KMS-11 (cell line): ENCODE data around the gene ZNF682.
"Not testable (repeated sequence)": the region's sequence is repeated elsewhere in the genome, so short reads cannot be mapped to it uniquely, and the experiment has no call there.

Experiments
- H2AFZ ChIP-seq: fragments of 200-600 bp; sonication (generic); 2 replicates; pipeline ENCODE4 v1.6.1; 2016; ENCODE audit warnings: antibody characterized with exemption, mixed run types, low read depth
- H3K27ac ChIP-seq: fragments of 200-600 bp; sonication (generic); 2 replicates; pipeline ENCODE4 v1.6.1; 2016; ENCODE audit warnings: mild to moderate bottlenecking, mixed run types
- H3K27me3 ChIP-seq: fragments of 200-600 bp; sonication (generic); 2 replicates; pipeline ENCODE4 v1.6.1; 2017; ENCODE audit warnings: mild to moderate bottlenecking, low read depth, mixed run types, moderate library complexity; ENCODE audit not compliant: insufficient read depth
- H3K36me3 ChIP-seq: fragments of 200-600 bp; sonication (generic); 2 replicates; pipeline ENCODE4 v1.6.1; 2017; ENCODE audit warnings: mild to moderate bottlenecking, mixed run types; ENCODE audit not compliant: insufficient read depth
- H3K4me1 ChIP-seq: fragments of 200-600 bp; sonication (generic); 2 replicates; pipeline ENCODE4 v1.6.1; 2016; ENCODE audit warnings: mild to moderate bottlenecking, low read depth, mixed run types; ENCODE audit not compliant: poor library complexity, severe bottlenecking
- H3K4me2 ChIP-seq: fragments of 200-600 bp; sonication (generic); 2 replicates; pipeline ENCODE4 v1.7.0; 2016; ENCODE audit warnings: mild to moderate bottlenecking, mixed run types
- H3K4me3 ChIP-seq: fragments of 200-600 bp; sonication (generic); IDR thresholded peaks from 2 replicates; pipeline ENCODE4 v1.6.1; 2017; ENCODE audit warnings: low read depth, low read length, mixed read lengths; ENCODE audit not compliant: insufficient read depth
- H3K79me2 ChIP-seq: fragments of 200-600 bp; sonication (generic); 2 replicates; pipeline ENCODE4 v1.6.1; 2016; ENCODE audit warnings: low read depth, mixed run types; ENCODE audit not compliant: insufficient read depth
- H3K9ac ChIP-seq: fragments of 200-600 bp; sonication (generic); 2 replicates; pipeline ENCODE4 v1.6.1; 2016; ENCODE audit warnings: mild to moderate bottlenecking, mixed run types
- H4K20me1 ChIP-seq: fragments of 200-600 bp; sonication (generic); 2 replicates; pipeline ENCODE4 v1.6.1; 2016; ENCODE audit warnings: mild to moderate bottlenecking, mixed run types; ENCODE audit not compliant: insufficient read depth
- CTCF ChIP-seq: fragments of 200-600 bp; sonication (generic); conservative IDR thresholded peaks from 2 replicates; pipeline ENCODE4 v1.6.1; 2017; ENCODE audit warnings: low read depth, mild to moderate bottlenecking, antibody characterized with exemption, low read length, moderate library complexity, mixed read lengths

The ZNF682 gene

GRCh38 chr19:20067943-20068342, 28.6 kb upstream of the ZNF682 start:
- no peak for TF ChIP-seq CTCF
- Histone ChIP-seq H2AFZ (no peak overlapping the region), H3K4me2 (no peak overlapping the region)

GRCh38 chr19:20066861-20067260, 27.6 kb upstream of the ZNF682 start:
- Histone ChIP-seq H3K9ac (no peak overlapping the region), H2AFZ (no peak overlapping the region), H3K4me2 (no peak overlapping the region), H3K36me3 (no peaks in the 10 kb centered on the region), H4K20me1 (no peaks in the 10 kb centered on the region), H3K4me3 (no peak overlapping the region), H3K27ac (no peak overlapping the region), H3K79me2 (no peaks in the 10 kb centered on the region), H3K4me1 (no peaks in the 10 kb centered on the region), H3K27me3 (no peaks in the 10 kb centered on the region)
- TF ChIP-seq CTCF = no peak

More at GRCh38 chr19:20067943-20068342, 28.6 kb upstream of the ZNF682 start:
- Histone ChIP-seq H3K36me3 (no peaks in the 10 kb centered on the region), H3K4me3 (no peak overlapping the region), H3K9ac (no peak overlapping the region), H4K20me1 (no peaks in the 10 kb centered on the region), H3K27ac (no peak overlapping the region), H3K4me1 (no peaks in the 10 kb centered on the region), H3K27me3 (no peaks in the 10 kb centered on the region), H3K79me2 (no peaks in the 10 kb centered on the region)

GRCh38 chr19:20060282-20060681, 21.0 kb upstream of the ZNF682 start:
- TF ChIP-seq CTCF = no peak
- Histone ChIP-seq H3K4me2 (no peak overlapping the region), H3K36me3 (no peaks in the 10 kb centered on the region), H3K79me2 (no peaks in the 10 kb centered on the region), H4K20me1 (no peaks in the 10 kb centered on the region), H3K9ac (no peak overlapping the region), H3K4me1 (no peaks in the 10 kb centered on the region), H2AFZ (no peak overlapping the region), H3K4me3 (no peak overlapping the region), H3K27ac (no peak overlapping the region), H3K27me3 (no peaks in the 10 kb centered on the region)

DNA sequence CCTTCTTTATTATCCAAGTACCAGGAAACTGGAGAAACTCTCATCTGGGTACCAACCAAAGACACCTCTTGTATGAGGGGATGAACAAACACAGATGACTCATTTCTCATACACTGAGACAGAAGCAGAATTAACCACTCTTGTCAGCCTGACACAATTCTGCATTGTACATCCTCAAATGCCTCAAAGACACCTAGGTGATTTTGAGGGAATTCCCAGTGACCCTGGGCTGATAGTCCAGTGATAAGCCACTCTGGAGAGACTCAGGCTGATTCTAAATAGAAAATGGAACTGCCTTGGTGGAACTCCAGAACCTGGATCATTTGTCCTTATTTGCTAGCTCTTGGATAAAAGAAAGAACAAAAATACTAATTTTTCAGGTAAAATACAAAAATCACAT, 19.4 kb upstream of the ZNF682 start:
- not testable (repeated sequence) for H4K20me1 ChIP-seq, H3K27ac ChIP-seq, H3K4me2 ChIP-seq, H3K27me3 ChIP-seq, H3K36me3 ChIP-seq, H3K4me3 ChIP-seq, H3K79me2 ChIP-seq, H3K9ac ChIP-seq, H3K4me1 ChIP-seq, H2AFZ ChIP-seq

DNA sequence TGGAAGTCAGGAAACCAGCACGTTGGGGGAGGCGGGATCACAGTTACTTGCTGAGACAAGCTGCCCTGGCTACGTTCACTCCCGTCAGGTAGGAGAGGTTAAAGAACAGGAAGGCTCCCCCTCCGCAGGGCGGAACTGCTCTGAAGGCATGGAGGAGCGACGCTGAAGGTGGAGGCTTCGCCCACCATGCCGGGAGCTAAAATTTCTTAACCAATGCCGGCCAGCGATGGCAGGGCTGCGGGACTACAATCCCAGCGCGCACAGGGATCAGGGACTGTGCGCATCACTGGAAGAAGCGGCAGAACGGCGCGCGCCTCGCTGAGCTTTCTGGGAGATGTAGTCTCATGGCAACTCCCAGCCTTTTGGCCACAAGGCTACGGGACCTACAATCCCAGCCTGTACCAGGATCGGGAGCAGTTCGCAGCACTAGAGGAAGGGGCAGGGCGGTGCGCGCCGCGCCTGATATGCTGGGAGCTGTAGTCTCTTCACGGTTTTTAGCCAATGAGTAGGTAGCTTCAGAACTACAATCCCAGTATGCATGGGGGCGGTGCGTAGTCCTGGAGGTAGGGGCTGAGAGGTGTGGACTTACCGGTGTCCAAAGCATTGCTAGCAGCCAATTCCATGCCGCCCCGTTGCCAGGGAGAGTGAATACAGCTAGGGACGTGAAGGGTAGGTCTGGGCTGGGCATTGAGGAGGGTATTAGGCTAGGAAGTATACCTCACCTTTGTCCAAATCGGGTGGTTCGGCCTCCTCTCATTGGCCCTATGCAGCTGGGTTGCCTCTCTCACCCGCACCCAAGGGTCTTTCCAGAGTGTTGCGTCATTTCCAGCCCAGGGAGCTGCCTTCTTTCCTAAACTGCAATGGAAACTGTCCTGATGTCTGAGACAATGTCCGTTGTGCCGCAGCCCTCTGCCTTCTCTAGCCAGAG, 12.8 kb upstream of the ZNF682 start:
- no peaks in the 10 kb centered on the region for H3K4me1 ChIP-seq
- no peak for TF ChIP-seq CTCF
- no peak overlapping the region for H3K4me2 ChIP-seq
- H3K9ac ChIP-seq = no peak overlapping the region
- H3K36me3 ChIP-seq = no peaks in the 10 kb centered on the region
- H3K27me3 ChIP-seq = no peaks in the 10 kb centered on the region
- no peak overlapping the region for H3K27ac ChIP-seq
- H2AFZ ChIP-seq = peak overlapping the region; percentile 42; the same call in 1 of the 2 replicates
- no peaks in the 10 kb centered on the region for H4K20me1 ChIP-seq
- H3K4me3 ChIP-seq = no peak overlapping the region
- no peaks in the 10 kb centered on the region for H3K79me2 ChIP-seq

GRCh38 chr19:20045742-20046141, 6.4 kb upstream of the ZNF682 start:
- H3K36me3 ChIP-seq, H2AFZ ChIP-seq, H3K9ac ChIP-seq, H3K4me3 ChIP-seq, H3K4me1 ChIP-seq, H3K79me2 ChIP-seq, H3K4me2 ChIP-seq, H4K20me1 ChIP-seq, H3K27ac ChIP-seq, H3K27me3 ChIP-seq: not testable (repeated sequence)
